Astrocyte (in vitro differentiated cells and primary cell): ENCODE measurements around the gene MT4.

Experiments
- CTCF ChIP-seq: IDR thresholded peaks from 2 replicates; pipeline ENCODE4 v1.5.1; 2011; ENCODE audit warnings: low read depth, mild to moderate bottlenecking, inconsistent platforms, low read length, moderate library complexity; ENCODE audit not compliant: insufficient read depth
- EZH2 ChIP-seq: IDR thresholded peaks from 2 replicates; pipeline ENCODE4 v1.6.1; 2012; ENCODE audit warnings: mild to moderate bottlenecking, low read length, inconsistent platforms; ENCODE audit not compliant: insufficient read depth

- TF ChIP-seq CTCF (no peak), EZH2 (no peak)
These were observed 34.0 kb upstream of the MT4 start for GRCh38 chr16:56530872-56531271.
